ENCODE measurements around the gene FANCE. TPM values are rescaled to one million over a fixed set of nuclear protein-coding genes. Genes with fewer than 3 reads are reported as not detected.

Gene FANCE
- polyA plus RNA-seq, 3 donors, result 1.8 to 3.0 (median 2.9) TPM

DNA sequence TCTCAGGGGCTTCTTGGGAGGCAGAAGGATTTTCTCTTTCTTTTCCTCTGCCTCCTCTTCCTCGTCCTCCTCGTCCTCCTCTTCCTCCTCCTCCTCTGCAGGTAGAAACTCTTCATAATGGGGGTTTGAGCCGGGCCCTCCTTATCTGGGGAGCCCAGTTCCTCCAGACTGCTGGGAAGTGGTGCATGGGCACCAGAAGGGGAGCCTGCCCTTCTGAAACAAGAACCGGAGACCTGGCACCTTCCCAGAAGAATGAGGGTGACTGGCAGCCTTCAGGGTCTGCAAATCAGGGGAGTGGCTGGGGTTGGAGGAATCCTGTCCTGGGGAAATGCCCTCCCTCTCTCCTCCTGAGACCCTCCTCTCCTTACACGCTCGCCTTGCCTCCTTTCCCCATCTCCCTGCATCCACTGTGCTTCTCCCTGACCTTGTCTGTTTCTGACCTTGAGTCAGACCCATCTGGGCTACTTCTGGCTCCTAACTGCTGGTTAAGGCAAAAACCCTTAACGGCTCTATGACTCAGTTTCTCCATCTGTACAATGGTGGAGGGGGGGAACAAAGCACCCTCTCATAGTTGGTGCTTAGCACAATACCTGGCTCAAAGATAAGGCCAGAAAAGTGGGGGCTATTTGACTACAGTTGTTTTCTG lies 58.9 kb downstream of the FANCE start:
- 71% methylated on average over 2 of the region's 7 CpGs for WGBS (ENCODE audit: insufficient coverage)
- TF ChIP-seq, protein P1, sequence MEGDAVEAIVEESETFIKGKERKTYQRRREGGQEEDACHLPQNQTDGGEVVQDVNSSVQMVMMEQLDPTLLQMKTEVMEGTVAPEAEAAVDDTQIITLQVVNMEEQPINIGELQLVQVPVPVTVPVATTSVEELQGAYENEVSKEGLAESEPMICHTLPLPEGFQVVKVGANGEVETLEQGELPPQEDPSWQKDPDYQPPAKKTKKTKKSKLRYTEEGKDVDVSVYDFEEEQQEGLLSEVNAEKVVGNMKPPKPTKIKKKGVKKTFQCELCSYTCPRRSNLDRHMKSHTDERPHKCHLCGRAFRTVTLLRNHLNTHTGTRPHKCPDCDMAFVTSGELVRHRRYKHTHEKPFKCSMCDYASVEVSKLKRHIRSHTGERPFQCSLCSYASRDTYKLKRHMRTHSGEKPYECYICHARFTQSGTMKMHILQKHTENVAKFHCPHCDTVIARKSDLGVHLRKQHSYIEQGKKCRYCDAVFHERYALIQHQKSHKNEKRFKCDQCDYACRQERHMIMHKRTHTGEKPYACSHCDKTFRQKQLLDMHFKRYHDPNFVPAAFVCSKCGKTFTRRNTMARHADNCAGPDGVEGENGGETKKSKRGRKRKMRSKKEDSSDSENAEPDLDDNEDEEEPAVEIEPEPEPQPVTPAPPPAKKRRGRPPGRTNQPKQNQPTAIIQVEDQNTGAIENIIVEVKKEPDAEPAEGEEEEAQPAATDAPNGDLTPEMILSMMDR (IDR thresholded peaks at IDR 0.05), result no peak
- Histone ChIP-seq H3K79me2 (ENCODE audit: insufficient read depth, low read length) (no peaks in the 10 kb centered on the region), H3K9me3 (replicated peaks in 1 of 2; ENCODE audit: control insufficient read depth in 1 of 2, insufficient read depth in 1 of 2, low read length in 2 of 2) (no peaks in the 10 kb centered on the region), H3K27me3 (ENCODE audit: control insufficient read depth in 2 of 2, insufficient read depth in 2 of 2, low read length in 2 of 2) (peaks cover 17 to 44% of the 10 kb centered on the region in 2 donors), H3K4me2 (replicated peaks; ENCODE audit: extremely low read depth, low read length, poor library complexity, severe bottlenecking) (no peak overlapping the region), H2AFZ (ENCODE audit: insufficient read depth, low read depth, low read length, poor library complexity, severe bottlenecking) (no peak overlapping the region), H3K4me3 (replicated peaks in 1 of 3; ENCODE audit: low read depth in 2 of 3, low read length in 3 of 3) (no peak overlapping the region), H3K9ac (ENCODE audit: insufficient read depth, low read length, poor library complexity, severe bottlenecking) (no peak overlapping the region), H4K20me1 (ENCODE audit: insufficient read depth, low read length) (no peaks in the 10 kb centered on the region), H3K4me1 (ENCODE audit: control insufficient read depth in 1 of 2, insufficient read depth in 2 of 2, low read length in 2 of 2) (no peaks in the 10 kb centered on the region), H3K36me3 (replicated peaks in 1 of 2; ENCODE audit: control insufficient read depth in 1 of 2, insufficient read depth in 2 of 2, low read length in 2 of 2) (no peaks in the 10 kb centered on the region), H3K27ac (ENCODE audit: low read depth in 1 of 2, low read length in 2 of 2) (no peak overlapping the region)
- H3K4me1 Mint-ChIP-seq, result no peaks in the 10 kb centered on the region
- H3K4me3 Mint-ChIP-seq, result peak overlapping the region in 1 of 2 donors; percentile 63
- no peaks in the 10 kb centered on the region for H3K36me3 Mint-ChIP-seq
- DNase-seq, result no peak
- H3K27me3 Mint-ChIP-seq (ENCODE audit: low read depth in 3 of 3), result peaks cover 51 to 71% (median 54%) of the 10 kb centered on the region in 3 donors
- peaks cover 0 to 6% (median 4%) of the 10 kb centered on the region in 7 donors for H3K9me3 Mint-ChIP-seq
- H3K27ac Mint-ChIP-seq, result peak overlapping the region in 1 of 7 donors; percentile 68
- intact Hi-C loops (cut with micrococcal nuclease), result no loop called here

DNA sequence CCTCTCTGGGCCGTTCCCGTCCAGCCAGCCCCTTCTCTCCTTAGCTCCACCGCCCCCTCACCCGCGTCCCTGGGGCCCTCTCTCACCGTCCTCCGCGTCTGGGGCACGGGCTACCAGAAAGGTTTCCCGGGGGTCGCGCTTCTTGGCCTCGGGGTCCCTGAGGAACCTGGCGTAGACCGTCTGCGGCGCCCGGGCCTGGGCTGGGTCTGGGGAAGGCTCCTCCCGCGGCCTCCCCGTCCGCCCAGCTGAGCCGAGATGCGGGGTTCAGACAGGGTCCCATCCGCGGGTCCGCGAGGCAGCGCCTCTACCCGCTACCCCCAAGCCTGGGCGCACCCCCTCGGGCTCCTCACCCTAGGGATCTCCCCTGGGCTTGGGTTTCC lies 59.4 kb downstream of the FANCE start:
- intact Hi-C loops (cut with micrococcal nuclease), result no loop called here
- H3K4me1 ChIP-seq (ENCODE audit: control insufficient read depth in 1 of 2, insufficient read depth in 2 of 2, low read length in 2 of 2), result no peaks in the 10 kb centered on the region
- TF ChIP-seq, protein P1 (IDR thresholded peaks at IDR 0.05), result no peak
- no peak for DNase-seq
- Mint-ChIP-seq H3K4me1 (no peaks in the 10 kb centered on the region), H3K27ac (no peak overlapping the region), H3K9me3 (peaks cover 0 to 6% (median 4%) of the 10 kb centered on the region in 7 donors), H3K4me3 (peak overlapping the region in 1 of 2 donors; percentile 56), H3K36me3 (no peaks in the 10 kb centered on the region), H3K27me3 (ENCODE audit: low read depth in 3 of 3) (peaks cover 52 to 71% (median 54%) of the 10 kb centered on the region in 3 donors)
- H2AFZ ChIP-seq (ENCODE audit: insufficient read depth, low read depth, low read length, poor library complexity, severe bottlenecking), result no peak overlapping the region
- no peaks in the 10 kb centered on the region for H4K20me1 ChIP-seq (ENCODE audit: insufficient read depth, low read length)
- 17% methylated on average over 30 of the region's 32 CpGs for WGBS (ENCODE audit: insufficient coverage)
- H3K4me2 ChIP-seq (replicated peaks; ENCODE audit: extremely low read depth, low read length, poor library complexity, severe bottlenecking), result no peak overlapping the region
- peaks cover 17 to 44% of the 10 kb centered on the region in 2 donors for H3K27me3 ChIP-seq (ENCODE audit: control insufficient read depth in 2 of 2, insufficient read depth in 2 of 2, low read length in 2 of 2)
- H3K36me3 ChIP-seq (replicated peaks in 1 of 2; ENCODE audit: control insufficient read depth in 1 of 2, insufficient read depth in 2 of 2, low read length in 2 of 2), result no peaks in the 10 kb centered on the region
- no peaks in the 10 kb centered on the region for H3K79me2 ChIP-seq (ENCODE audit: insufficient read depth, low read length)
- H3K9ac ChIP-seq (ENCODE audit: insufficient read depth, low read length, poor library complexity, severe bottlenecking), result no peak overlapping the region
- no peak overlapping the region for H3K27ac ChIP-seq (ENCODE audit: low read depth in 1 of 2, low read length in 2 of 2)
- H3K9me3 ChIP-seq (replicated peaks in 1 of 2; ENCODE audit: control insufficient read depth in 1 of 2, insufficient read depth in 1 of 2, low read length in 2 of 2), result no peaks in the 10 kb centered on the region
- no peak overlapping the region for H3K4me3 ChIP-seq (replicated peaks in 1 of 3; ENCODE audit: low read depth in 2 of 3, low read length in 3 of 3)

Measured in CD14-positive monocyte (primary cell).